TTC549 (cell line): ENCODE results near the gene SORBS1.

ENCODE experiments used
- FAIRE-seq: peaks from 2 replicates; lab custom pipeline; 2012; peaks lifted over from hg19 to GRCh38; lab: Jason Lieb, UNC

SORBS1 gene

GRCh38 chr10:95408983-95409873 lies 151.9 kb downstream of the SORBS1 start:
- FAIRE-seq: no peak

GRCh38 chr10:95408148-95408960 lies 152.8 kb downstream of the SORBS1 start:
- no peak for FAIRE-seq

- no peak for FAIRE-seq
Observed at GRCh38 chr10:95407546-95407945, 153.6 kb downstream of the SORBS1 start.

- FAIRE-seq: no peak
Observed at GRCh38 chr10:95406651-95407280, 154.4 kb downstream of the SORBS1 start.

DNA sequence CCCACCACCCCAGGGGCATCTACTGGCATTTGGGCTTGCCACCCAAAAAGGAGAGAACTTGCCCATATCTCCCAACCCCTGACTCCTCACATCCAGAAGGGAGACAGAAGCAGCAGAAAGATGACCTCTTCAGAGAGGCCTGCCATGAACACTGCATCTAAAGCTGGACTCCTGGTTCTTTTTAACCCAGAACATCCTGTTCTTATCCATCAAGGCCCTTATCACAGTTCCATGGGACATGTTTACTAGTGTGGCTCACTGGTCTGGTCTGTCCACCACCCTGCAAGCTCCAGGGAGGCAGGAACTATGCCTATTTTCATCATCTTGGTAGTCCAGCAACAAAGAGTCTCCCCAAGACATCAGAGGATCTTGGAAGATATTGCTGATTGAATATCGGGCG lies 155.5 kb downstream of the SORBS1 start:
- no peak for FAIRE-seq

DNA sequence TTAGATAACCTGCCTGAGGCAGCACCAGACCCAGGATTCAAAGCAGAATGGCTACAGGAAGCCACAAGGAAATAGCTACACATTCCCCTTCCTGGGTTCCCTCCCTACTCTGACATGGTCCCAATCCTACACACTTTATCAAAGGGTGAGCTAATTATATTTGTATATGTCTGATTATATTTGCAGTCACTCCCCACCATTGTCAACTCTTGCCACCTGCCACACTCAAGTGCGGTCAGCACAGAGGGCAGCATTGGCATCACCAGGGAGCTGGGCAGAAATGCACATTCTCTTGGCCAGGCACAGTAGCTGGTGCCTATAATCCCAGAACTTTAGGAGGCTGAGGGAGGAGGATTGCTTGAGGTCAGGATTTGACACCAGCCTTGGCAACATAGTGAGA lies 156.3 kb downstream of the SORBS1 start:
- no peak for FAIRE-seq

DNA sequence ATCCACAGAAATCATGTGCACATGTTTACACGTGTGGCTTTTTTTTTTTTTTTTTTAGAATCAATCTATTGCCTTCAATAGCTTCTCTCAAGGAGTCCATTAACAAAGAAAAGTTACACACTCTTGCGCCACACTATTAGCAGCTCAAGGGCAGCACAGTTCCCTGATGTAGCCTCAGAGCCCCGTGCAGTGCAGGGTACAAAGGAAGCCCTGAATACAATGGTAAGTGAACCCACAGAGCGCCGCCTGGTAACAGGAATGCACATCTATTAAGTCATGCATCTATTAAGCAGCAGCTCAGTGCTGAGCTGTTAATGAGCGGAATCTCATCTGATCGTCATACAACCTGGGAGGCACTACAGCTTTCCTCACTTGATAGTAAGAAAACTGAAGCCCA lies 156.7 kb downstream of the SORBS1 start:
- FAIRE-seq: no peak

GRCh38 chr10:95403700-95404461 lies 157.3 kb downstream of the SORBS1 start:
- FAIRE-seq: no peak

DNA sequence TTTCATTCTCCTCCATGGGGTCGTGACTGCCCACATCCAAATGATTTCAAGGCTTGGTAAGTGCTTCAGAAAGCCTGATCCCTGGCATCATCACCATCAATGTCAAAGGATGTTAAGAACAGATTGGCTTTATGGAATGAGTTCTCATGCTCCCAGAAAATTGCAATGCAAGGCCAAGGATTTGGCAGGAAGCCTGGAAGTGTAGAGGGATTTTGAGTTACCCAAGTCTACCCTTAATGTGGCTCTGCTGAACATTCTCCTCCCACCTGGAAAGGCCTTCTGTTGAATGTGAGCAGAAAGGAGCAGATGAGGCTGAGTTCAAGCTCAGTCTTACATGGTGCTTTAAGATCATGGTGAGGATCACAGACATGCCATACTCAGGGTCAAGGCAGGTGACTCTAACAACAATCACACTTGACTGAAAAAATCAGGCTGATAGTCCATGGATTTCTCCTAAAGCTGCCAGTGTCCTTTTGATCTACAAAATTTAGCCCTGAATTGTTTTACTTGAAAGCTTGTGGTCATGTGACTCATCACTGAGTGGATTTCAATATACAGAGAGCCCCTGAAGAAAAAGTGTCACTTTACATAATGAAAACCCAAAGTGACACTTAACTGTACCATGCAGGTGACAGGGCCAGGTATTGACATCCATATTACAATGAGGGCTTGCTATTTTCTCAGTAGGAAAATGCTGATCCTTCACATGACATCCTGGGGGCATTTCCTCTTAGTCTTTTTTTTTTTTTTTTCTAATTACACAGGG lies 159.3 kb downstream of the SORBS1 start:
- FAIRE-seq: no peak

DNA sequence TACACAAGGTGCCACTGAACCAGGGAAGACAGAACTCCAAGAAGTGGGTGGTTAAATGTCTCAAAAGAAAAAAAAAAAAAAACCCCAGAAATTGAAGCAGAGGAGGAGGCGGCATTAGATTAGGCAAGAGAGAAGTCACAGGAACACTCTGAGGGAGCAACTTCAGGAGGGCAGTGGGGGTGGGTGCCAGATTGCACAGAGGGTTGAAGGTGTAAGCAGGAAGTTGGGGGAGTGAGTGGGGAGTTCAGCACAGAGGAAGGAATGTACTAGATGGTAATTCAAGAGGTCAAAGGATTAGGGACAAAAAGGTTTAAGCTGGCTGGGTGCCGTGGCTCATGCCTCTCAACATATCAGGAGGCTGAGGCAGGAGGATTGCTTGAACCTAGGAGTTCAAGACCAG lies 160.4 kb downstream of the SORBS1 start:
- FAIRE-seq: no peak

DNA sequence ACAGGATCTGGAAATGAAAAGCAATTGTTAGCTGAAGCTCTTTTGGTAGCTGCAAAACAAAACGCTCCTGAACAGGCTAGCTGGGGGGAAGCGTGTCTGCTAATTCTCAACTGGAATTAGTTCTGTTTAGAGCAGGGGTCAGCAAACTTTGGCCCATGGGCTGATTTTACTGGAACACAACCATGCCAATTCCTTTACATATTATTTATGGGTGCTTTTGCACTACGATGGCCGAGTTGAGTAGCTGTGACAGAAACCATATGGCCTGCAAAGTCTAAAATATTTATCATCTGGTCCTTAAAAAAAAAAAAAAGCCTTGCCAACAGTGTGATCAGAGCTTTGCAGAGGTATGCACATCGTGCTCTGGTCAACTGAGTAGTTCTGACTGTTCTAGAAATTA lies 162.0 kb downstream of the SORBS1 start:
- no peak for FAIRE-seq

- FAIRE-seq: no peak
Observed at GRCh38 chr10:95397747-95398146, 163.4 kb downstream of the SORBS1 start.

GRCh38 chr10:95395947-95396449 lies 165.2 kb downstream of the SORBS1 start:
- no peak for FAIRE-seq

DNA sequence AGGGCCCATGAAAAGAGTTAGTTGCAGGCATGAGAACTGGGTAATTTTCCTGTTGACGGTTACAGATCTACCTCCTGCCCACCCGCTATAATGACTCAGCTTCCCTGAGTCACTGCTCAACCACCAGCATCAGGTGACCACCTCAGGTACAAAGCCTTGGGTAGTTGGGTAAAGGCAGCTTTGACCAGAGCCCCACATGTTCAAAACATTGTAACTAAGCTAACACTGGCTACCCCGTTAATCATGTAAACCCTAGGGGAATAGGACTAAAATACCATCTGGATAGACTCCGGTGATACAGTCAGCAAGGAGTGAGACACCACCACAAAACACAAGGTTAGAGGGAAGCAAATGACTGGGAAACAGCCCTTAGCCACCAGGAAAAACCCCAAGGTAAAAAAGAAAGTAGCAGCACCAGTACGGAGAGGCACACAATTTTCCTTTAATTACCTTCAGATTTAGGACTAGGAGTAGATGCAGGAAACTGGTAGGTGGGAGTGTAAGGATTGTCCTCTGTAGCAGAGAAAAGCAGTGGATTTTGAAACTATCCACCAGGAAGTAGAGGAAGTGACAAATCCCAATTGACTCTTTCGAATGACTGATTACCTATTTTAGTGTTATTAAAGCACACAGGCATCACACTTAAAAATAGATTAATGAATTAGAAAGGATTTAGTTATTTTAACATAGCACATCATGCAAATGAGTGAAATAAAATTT lies 166.8 kb downstream of the SORBS1 start:
- FAIRE-seq: no peak

DNA sequence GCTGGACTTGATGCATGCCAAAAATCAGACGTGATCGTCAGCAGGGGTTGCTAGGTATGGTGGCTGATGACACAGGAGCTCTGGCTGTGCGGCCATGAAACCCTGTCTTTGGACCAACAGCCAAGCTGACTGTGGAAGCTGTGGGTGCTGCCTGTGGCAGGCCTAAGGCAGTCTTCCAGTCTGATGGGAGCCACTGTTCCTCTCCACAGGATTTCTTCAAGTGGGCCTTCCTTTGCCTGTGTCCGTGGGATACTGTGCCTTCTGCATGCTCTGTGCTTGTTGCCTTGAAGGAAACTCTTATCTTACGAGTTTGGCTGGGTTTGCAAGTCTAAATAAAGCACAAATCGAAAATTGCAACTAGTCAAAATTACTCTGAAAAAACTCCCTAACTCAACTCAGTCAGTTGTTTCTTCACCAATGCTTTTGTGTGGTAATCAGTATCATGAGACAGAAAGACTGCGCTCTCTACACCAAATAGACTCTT lies 168.4 kb downstream of the SORBS1 start:
- no peak for FAIRE-seq

DNA sequence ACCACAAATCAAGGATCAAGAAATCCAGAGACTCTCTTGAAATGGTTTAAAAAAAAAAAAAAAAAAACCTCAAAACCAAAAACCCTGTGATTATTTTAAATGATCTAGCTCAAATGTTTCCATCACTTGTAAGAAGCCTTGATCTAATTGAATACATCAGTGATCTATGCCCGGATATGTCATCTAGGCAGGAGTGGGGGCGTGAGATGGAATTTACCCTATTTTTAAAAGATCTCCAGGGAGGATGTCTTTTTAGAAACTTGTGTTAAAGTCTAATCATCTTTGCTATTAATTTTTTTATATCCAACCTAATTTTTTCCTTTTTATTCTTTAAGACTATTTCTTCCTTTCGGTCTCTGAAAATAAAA lies 169.0 kb downstream of the SORBS1 start:
- no peak for FAIRE-seq

- FAIRE-seq: no peak
Observed at GRCh38 chr10:95391581-95392216, 169.5 kb downstream of the SORBS1 start.

- no peak for FAIRE-seq
Observed at GRCh38 chr10:95391164-95391563, 170.0 kb downstream of the SORBS1 start.

DNA sequence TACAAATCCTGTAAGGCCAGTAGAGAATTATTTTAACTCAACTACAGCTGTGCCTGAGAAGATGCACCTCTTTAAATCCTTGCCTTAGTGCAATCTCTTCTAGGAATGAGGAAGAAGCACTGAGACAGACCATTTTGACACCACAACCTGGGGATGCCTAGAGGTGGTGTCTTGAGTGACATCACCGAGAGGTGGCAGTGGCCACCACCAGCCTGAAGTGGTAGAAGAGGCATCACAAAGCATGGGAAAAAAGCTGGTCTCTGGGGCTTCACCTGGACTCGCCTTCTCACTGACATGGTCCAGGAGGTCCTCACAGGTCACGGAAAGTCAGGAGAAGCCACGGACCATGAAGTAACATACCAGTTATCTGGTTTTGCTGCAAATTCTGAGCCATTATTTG lies 171.2 kb downstream of the SORBS1 start:
- no peak for FAIRE-seq

GRCh38 chr10:95389176-95389575 lies 172.0 kb downstream of the SORBS1 start:
- no peak for FAIRE-seq
